HepG2 (cell line): ENCODE measurements around the gene TFCP2L1. TPM values are rescaled to one million over a fixed set of nuclear protein-coding genes. Genes with fewer than 3 reads are reported as not detected.

Experiments used
- ARID2 ChIP-seq: sonication (generic); formaldehyde crosslinking; IDR thresholded peaks from 2 replicates; pipeline ENCODE4 v1.8.1; 2022; ENCODE audit warnings: mild to moderate bottlenecking, missing genetic modification reagents, borderline replicate concordance
- FLYWCH1 ChIP-seq: sonication (generic); formaldehyde crosslinking; IDR thresholded peaks from 2 replicates; pipeline ENCODE4 v1.8.1; 2023; ENCODE audit warnings: mild to moderate bottlenecking, missing genetic modification reagents
- PBX3 ChIP-seq: sonication (generic); formaldehyde crosslinking; IDR thresholded peaks from 2 replicates; pipeline ENCODE4 v1.8.1; 2023; ENCODE audit warnings: missing genetic modification reagents, inconsistent platforms, borderline replicate concordance
- ZSCAN29 ChIP-seq: sonication (generic); formaldehyde crosslinking; conservative IDR thresholded peaks from 2 replicates; pipeline ENCODE4 v1.4.0; 2020; ENCODE audit warnings: mild to moderate bottlenecking, missing genetic modification reagents
- polyA plus RNA-seq, 8 experiments: library from polyadenylated mRNA; depleted of rRNA in 3 of 8; stranded (reverse) in 7 of 8; unstranded in 1 of 8; fragments of >200 nt; fragmentation: Illumina TruSeq in 4 of 8; extraction: Trizol in 4 of 8; gene quantifications; 2 replicates each; pipeline versions ENCODE4 v1.2.1 to v1.2.3, GENCODE V29; 2011 to 2016; ENCODE audit warnings: low read depth in 4 of 8, missing spikeins in 1 of 8, mixed read lengths in 1 of 8; ENCODE audit not compliant: insufficient read depth in 1 of 8
- total RNA-seq, 5 experiments: library from RNA; depleted of rRNA; stranded (reverse); fragments of >200 nt; fragmentation: Illumina TruSeq; extraction: Trizol; gene quantifications; 2 replicates each; pipeline ENCODE4 v1.2.3, GENCODE V29; 2016; ENCODE audit warnings: low read depth in 1 of 5
- TF ChIP-seq, protein P1 (sequence below): fragments of 450-650 bp; IDR thresholded peaks from 2 replicates; pipeline ENCODE4 v1.6.1; 2017; ENCODE audit warnings: mild to moderate bottlenecking
- TF ChIP-seq, protein P2 (sequence below): fragments of 450-650 bp; IDR thresholded peaks from 2 replicates; pipeline ENCODE4 v1.6.1; 2016

The TFCP2L1 gene
- total and polyA plus RNA-seq, 2 of the 13 experiments (the other 11 are each of a cell fraction or from before 2014, with no cell fraction given) = under 0.01 TPM; not detected in 1

DNA sequence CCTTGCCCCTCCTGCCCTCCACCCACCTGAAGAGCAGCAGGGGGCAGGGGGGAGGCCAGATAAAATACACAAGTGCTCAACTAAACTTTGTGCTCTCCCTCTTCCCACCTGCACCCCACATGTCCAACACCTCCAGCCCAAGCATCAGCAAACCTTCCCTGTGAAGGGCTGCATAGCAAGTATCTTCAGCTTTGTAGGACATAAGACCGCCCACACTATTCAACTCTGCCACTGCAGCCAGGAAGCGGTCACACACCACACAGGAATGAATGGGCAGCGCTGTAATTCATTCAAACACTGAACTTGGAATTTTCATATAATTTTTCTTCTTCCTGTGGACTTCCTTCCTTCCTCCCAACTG, 27.5 kb downstream of the TFCP2L1 start (continued):
- no peak for TF ChIP-seq PBX3 (CRISPR knock-in tag)
- no peak for TF ChIP-seq FLYWCH1 (CRISPR knock-in tag)
- TF ChIP-seq ARID2 (CRISPR knock-in tag) = no peak
- no peak for TF ChIP-seq ZSCAN29 (CRISPR knock-in tag)
- TF ChIP-seq, protein P1, sequence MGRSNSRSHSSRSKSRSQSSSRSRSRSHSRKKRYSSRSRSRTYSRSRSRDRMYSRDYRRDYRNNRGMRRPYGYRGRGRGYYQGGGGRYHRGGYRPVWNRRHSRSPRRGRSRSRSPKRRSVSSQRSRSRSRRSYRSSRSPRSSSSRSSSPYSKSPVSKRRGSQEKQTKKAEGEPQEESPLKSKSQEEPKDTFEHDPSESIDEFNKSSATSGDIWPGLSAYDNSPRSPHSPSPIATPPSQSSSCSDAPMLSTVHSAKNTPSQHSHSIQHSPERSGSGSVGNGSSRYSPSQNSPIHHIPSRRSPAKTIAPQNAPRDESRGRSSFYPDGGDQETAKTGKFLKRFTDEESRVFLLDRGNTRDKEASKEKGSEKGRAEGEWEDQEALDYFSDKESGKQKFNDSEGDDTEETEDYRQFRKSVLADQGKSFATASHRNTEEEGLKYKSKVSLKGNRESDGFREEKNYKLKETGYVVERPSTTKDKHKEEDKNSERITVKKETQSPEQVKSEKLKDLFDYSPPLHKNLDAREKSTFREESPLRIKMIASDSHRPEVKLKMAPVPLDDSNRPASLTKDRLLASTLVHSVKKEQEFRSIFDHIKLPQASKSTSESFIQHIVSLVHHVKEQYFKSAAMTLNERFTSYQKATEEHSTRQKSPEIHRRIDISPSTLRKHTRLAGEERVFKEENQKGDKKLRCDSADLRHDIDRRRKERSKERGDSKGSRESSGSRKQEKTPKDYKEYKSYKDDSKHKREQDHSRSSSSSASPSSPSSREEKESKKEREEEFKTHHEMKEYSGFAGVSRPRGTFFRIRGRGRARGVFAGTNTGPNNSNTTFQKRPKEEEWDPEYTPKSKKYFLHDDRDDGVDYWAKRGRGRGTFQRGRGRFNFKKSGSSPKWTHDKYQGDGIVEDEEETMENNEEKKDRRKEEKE = no peak
- TF ChIP-seq, protein P2, sequence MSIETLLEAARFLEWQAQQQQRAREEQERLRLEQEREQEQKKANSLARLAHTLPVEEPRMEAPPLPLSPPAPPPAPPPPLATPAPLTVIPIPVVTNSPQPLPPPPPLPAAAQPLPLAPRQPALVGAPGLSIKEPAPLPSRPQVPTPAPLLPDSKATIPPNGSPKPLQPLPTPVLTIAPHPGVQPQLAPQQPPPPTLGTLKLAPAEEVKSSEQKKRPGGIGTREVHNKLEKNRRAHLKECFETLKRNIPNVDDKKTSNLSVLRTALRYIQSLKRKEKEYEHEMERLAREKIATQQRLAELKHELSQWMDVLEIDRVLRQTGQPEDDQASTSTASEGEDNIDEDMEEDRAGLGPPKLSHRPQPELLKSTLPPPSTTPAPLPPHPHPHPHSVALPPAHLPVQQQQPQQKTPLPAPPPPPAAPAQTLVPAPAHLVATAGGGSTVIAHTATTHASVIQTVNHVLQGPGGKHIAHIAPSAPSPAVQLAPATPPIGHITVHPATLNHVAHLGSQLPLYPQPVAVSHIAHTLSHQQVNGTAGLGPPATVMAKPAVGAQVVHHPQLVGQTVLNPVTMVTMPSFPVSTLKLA = no peak
